ENCODE results near the gene EARS2. TPM values are rescaled to one million over a fixed set of nuclear protein-coding genes. Genes with fewer than 3 reads are reported as not detected.
"Not testable (repeated sequence)": the region's sequence is repeated elsewhere in the genome, so short reads cannot be mapped to it uniquely, and the experiment has no call there.

EARS2 gene
- total RNA-seq, 1 donor from 2014 or later, result 16.0 TPM

GRCh38 chr16:23496821-23497542 lies 60.2 kb downstream of the EARS2 start:
- intact Hi-C loops (cut with DNase I), result no loop called here
- DNase-seq (ENCODE audit: low spot score) (no peak), ATAC-seq (peak; percentile 62)

GRCh38 chr16:23495671-23496070 lies 61.5 kb downstream of the EARS2 start:
- ATAC-seq (no peak), DNase-seq (ENCODE audit: low spot score) (no peak)

GRCh38 chr16:23494188-23494587 lies 63.0 kb downstream of the EARS2 start:
- ATAC-seq, result no peak
- intact Hi-C loops (cut with DNase I), result no loop called here

More at GRCh38 chr16:23495671-23496070, 61.5 kb downstream of the EARS2 start:
- intact Hi-C loops (cut with DNase I), result no loop called here

GRCh38 chr16:23491490-23492391 lies 65.4 kb downstream of the EARS2 start:
- DNase-seq (ENCODE audit: low spot score), result no peak
- intact Hi-C loops (cut with DNase I), result no loop called here
- ATAC-seq, result no peak

More at GRCh38 chr16:23494188-23494587, 63.0 kb downstream of the EARS2 start:
- no peak for DNase-seq (ENCODE audit: low spot score)

- DNase-seq (ENCODE audit: low spot score), result no peak
- intact Hi-C loops (cut with DNase I), result no loop called here
- no peak for ATAC-seq
Observed at GRCh38 chr16:23486480-23486879, 70.7 kb downstream of the EARS2 start.

GRCh38 chr16:23485841-23486240 lies 71.3 kb downstream of the EARS2 start:
- intact Hi-C loops (cut with DNase I), result no loop called here

GRCh38 chr16:23485257-23485614 lies 71.9 kb downstream of the EARS2 start:
- DNase-seq (ENCODE audit: low spot score) (no peak), ATAC-seq (no peak)
- intact Hi-C loops (cut with DNase I), result no loop called here

More at GRCh38 chr16:23485841-23486240, 71.3 kb downstream of the EARS2 start:
- DNase-seq (ENCODE audit: low spot score) (no peak), ATAC-seq (no peak)

GRCh38 chr16:23484510-23485256 lies 72.5 kb downstream of the EARS2 start:
- ATAC-seq, result no peak
- no peak for DNase-seq (ENCODE audit: low spot score)
- intact Hi-C loops (cut with DNase I), result no loop called here

GRCh38 chr16:23483492-23483891 lies 73.7 kb downstream of the EARS2 start:
- intact Hi-C loops (cut with DNase I); DNase-seq (ENCODE audit: low spot score); ATAC-seq: not testable (repeated sequence)

GRCh38 chr16:23482778-23483177 lies 74.4 kb downstream of the EARS2 start:
- no peak for ATAC-seq
- intact Hi-C loops (cut with DNase I), result no loop called here
- no peak for DNase-seq (ENCODE audit: low spot score)

- intact Hi-C loops (cut with DNase I), result no loop called here
- DNase-seq (ENCODE audit: low spot score) (no peak), ATAC-seq (no peak)
Observed at GRCh38 chr16:23480257-23480656, 76.9 kb downstream of the EARS2 start.

- intact Hi-C loops (cut with DNase I), result no loop called here
- ATAC-seq (no peak), DNase-seq (ENCODE audit: low spot score) (no peak)
Observed at GRCh38 chr16:23479138-23479537, 78.0 kb downstream of the EARS2 start.

GRCh38 chr16:23478566-23478965 lies 78.6 kb downstream of the EARS2 start:
- ATAC-seq (no peak), DNase-seq (ENCODE audit: low spot score) (no peak)
- intact Hi-C loops (cut with DNase I), result no loop called here

GRCh38 chr16:23476289-23476688 lies 80.9 kb downstream of the EARS2 start:
- peak; percentile 2 for DNase-seq (ENCODE audit: low spot score)
- intact Hi-C loops (cut with DNase I), result no loop called here
- ATAC-seq, result no peak

Other genes with a start within 250 kb of the EARS2 start
- 29.4 TPM for gene COG7, start 104.2 kb downstream of the EARS2 start, total RNA-seq
- gene GGA2, start 46.9 kb downstream of the EARS2 start, total RNA-seq, result 62.9 TPM
- 38.2 TPM for gene UBFD1, start 377 bp upstream of the EARS2 start, total RNA-seq
- gene NDUFAB1, start 39.0 kb upstream of the EARS2 start, total RNA-seq, result 40.2 TPM
- 15.6 TPM for gene PALB2, start 84.0 kb upstream of the EARS2 start, total RNA-seq
- gene DCTN5, start 84.1 kb upstream of the EARS2 start, total RNA-seq, result 45.5 TPM
- 2.6 TPM for gene PLK1, start 121.5 kb upstream of the EARS2 start, total RNA-seq
- not detected for gene ERN2, start 155.9 kb upstream of the EARS2 start, total RNA-seq
- 22.6 TPM for gene CHP2, start 197.7 kb upstream of the EARS2 start, total RNA-seq

Data from sciatic nerve (tissue), 2 donors.